Smooth muscle cell (in vitro differentiated cells): ENCODE data around the gene JMJD6. TPM values are rescaled to one million over a fixed set of nuclear protein-coding genes. Genes with fewer than 3 reads are reported as not detected.

Experiments
- DNase-seq: peaks from one replicate; lab custom pipeline; 2025; ENCODE audit not compliant: unreplicated experiment; lab: John Stamatoyannopoulos, UW
- H2AFZ ChIP-seq: fragments of 200-600 bp; sonication (generic); 2 replicates; pipeline ENCODE4 v1.6.0; 2016; ENCODE audit warnings: antibody characterized with exemption, low read depth, mild to moderate bottlenecking
- H3F3A ChIP-seq: fragments of 200-600 bp; sonication (generic); 2 replicates; pipeline ENCODE4 v1.6.0; 2017; ENCODE audit warnings: antibody characterized with exemption, low read depth
- H3K27ac ChIP-seq: fragments of 200-600 bp; sonication (generic); 2 replicates; pipeline ENCODE4 v1.5.1; 2016; ENCODE audit warnings: low read depth, mild to moderate bottlenecking
- H3K27me3 ChIP-seq: fragments of 200-600 bp; sonication (generic); 2 replicates; pipeline ENCODE4 v1.6.1; 2016; ENCODE audit warnings: low read depth, mild to moderate bottlenecking
- H3K36me3 ChIP-seq: fragments of 200-600 bp; sonication (generic); 2 replicates; pipeline ENCODE4 v1.5.1; 2016; ENCODE audit warnings: low read depth
- H3K4me1 ChIP-seq: fragments of 200-600 bp; sonication (generic); 2 replicates; pipeline ENCODE4 v1.5.1; 2016; ENCODE audit warnings: low read depth
- H3K4me2 ChIP-seq: fragments of 200-600 bp; sonication (generic); 2 replicates; pipeline ENCODE4 v1.6.0; 2016; ENCODE audit warnings: mild to moderate bottlenecking
- H3K4me3 ChIP-seq: fragments of 200-600 bp; sonication (generic); 2 replicates; pipeline ENCODE4 v1.5.1; 2016; ENCODE audit warnings: mild to moderate bottlenecking
- H3K79me2 ChIP-seq: fragments of 200-600 bp; sonication (generic); 2 replicates; pipeline ENCODE4 v1.6.0; 2016; ENCODE audit warnings: low read depth, mild to moderate bottlenecking
- H3K9ac ChIP-seq: fragments of 200-600 bp; sonication (generic); 2 replicates; pipeline ENCODE4 v1.6.0; 2016; ENCODE audit warnings: low read depth
- H3K9me3 ChIP-seq: fragments of 200-600 bp; sonication (generic); replicated peaks from 2 replicates; pipeline ENCODE4 v1.5.1; 2016; ENCODE audit warnings: low read depth
- H4K20me1 ChIP-seq: fragments of 200-600 bp; sonication (generic); 2 replicates; pipeline ENCODE4 v1.6.0; 2016; ENCODE audit warnings: low read depth
- CTCF ChIP-seq: fragments of 200-600 bp; sonication (generic); IDR thresholded peaks from 2 replicates; pipeline ENCODE4 v1.5.1; 2017; ENCODE audit warnings: borderline replicate concordance, mild to moderate bottlenecking, antibody characterized with exemption; ENCODE audit not compliant: insufficient read depth, poor library complexity, severe bottlenecking
- WGBS: methylation state at CpG from one replicate; pipeline ENCODE4 v1.1.7; 2016; ENCODE audit warnings: low lambda C conversion rate; 5-methylcytosine and 5-hydroxymethylcytosine counted together
- polyA plus RNA-seq: library from polyadenylated mRNA; unstranded; fragments of >200 nt; fragmentation: Nextera tagmentation; extraction: Ambion mirVana; gene quantifications from 2 replicates; pipeline ENCODE4 v1.2.1, GENCODE V29; 2016
- total RNA-seq: library from RNA; depleted of rRNA; stranded (reverse); fragments of >200 nt; gene quantifications from 2 replicates; pipeline ENCODE4 v1.2.3, GENCODE V29; 2014

The JMJD6 gene
- total and polyA plus RNA-seq, 2 experiments from 2014 or later, result 32.7 to 54.7 TPM

- Histone ChIP-seq H3K27me3 (no peaks in the 10 kb centered on the region), H2AFZ (no peak overlapping the region), H3K4me1 (peaks cover 32% of the 10 kb centered on the region), H3K4me2 (no peak overlapping the region), H4K20me1 (peaks cover 93% of the 10 kb centered on the region), H3K9ac (no peak overlapping the region), H3K9me3 (no peaks in the 10 kb centered on the region), H3K79me2 (peaks cover 71% of the 10 kb centered on the region), H3F3A (peaks cover 25% of the 10 kb centered on the region), H3K36me3 (no peaks in the 10 kb centered on the region), H3K27ac (no peak overlapping the region), H3K4me3 (no peak overlapping the region)
- TF ChIP-seq CTCF, result no peak
- no peak for DNase-seq
- 94% methylated on average over 10 of the region's 10 CpGs for WGBS
Measured at GRCh38 chr17:76702941-76703637, 23.3 kb downstream of the JMJD6 start.

GRCh38 chr17:76702076-76702475, 24.3 kb downstream of the JMJD6 start:
- H3K36me3 ChIP-seq, result no peaks in the 10 kb centered on the region
- peaks cover 95% of the 10 kb centered on the region for H4K20me1 ChIP-seq
- TF ChIP-seq CTCF, result no peak
- H3K27me3 ChIP-seq, result no peaks in the 10 kb centered on the region
- peak overlapping the region; percentile 85 for H3K4me2 ChIP-seq
- H3F3A ChIP-seq, result peaks cover 18% of the 10 kb centered on the region
- H3K79me2 ChIP-seq, result peaks cover 63% of the 10 kb centered on the region
- no peaks in the 10 kb centered on the region for H3K9me3 ChIP-seq
- H3K27ac ChIP-seq, result peak overlapping the region; percentile 75
- WGBS, result 76% methylated on average over 2 of the region's 2 CpGs
- H2AFZ ChIP-seq, result no peak overlapping the region
- H3K9ac ChIP-seq, result no peak overlapping the region
- no peak overlapping the region for H3K4me3 ChIP-seq
- H3K4me1 ChIP-seq, result peaks cover 36% of the 10 kb centered on the region
- no peak for DNase-seq

- Histone ChIP-seq H3K4me3 (no peak overlapping the region), H3K27ac (peak overlapping the region; percentile 75)
Measured at GRCh38 chr17:76701471-76701967, 24.9 kb downstream of the JMJD6 start.

More at GRCh38 chr17:76701471-76701967, 24.9 kb downstream of the JMJD6 start:
- Histone ChIP-seq H2AFZ (no peak overlapping the region), H3F3A (peaks cover 18% of the 10 kb centered on the region), H3K9ac (no peak overlapping the region), H4K20me1 (peaks cover 95% of the 10 kb centered on the region), H3K79me2 (peaks cover 63% of the 10 kb centered on the region), H3K27me3 (no peaks in the 10 kb centered on the region), H3K4me1 (peaks cover 41% of the 10 kb centered on the region), H3K4me2 (peak overlapping the region; percentile 85), H3K9me3 (no peaks in the 10 kb centered on the region), H3K36me3 (no peaks in the 10 kb centered on the region)
- TF ChIP-seq CTCF, result no peak
- no peak for DNase-seq
- 43% methylated on average over 8 of the region's 11 CpGs for WGBS
